ENCODE results near the gene KCNJ10.

DNA sequence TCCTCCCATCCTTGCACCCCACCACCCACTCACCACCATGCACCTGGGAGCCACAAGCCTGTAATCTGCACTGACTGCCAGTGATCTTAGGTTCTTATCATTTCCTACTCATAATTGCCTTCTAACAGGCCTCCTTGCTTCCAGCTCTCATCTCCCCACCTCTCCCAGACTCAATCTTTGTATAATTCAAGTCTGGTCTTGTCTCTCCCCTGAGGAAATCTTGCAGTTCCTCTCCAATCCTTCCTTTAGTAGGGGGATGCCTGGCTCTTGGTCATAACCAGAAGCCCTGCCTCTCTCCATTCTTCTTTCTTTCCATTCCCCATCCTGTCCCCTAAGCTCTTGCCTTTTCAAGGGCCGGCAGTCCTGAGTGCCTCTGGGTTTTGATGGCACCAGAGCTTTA lies 66.0 kb downstream of the KCNJ10 start:
- no peak for TF ChIP-seq CTCF (IDR thresholded peaks at IDR 0.05)
- no peak for TF ChIP-seq POLR2A (IDR thresholded peaks at IDR 0.05)
- no peak for TF ChIP-seq POLR2AphosphoS5 (IDR thresholded peaks at IDR 0.05)
- TF ChIP-seq EP300 (IDR thresholded peaks at IDR 0.05), result no peak
